HL-60 (cell line): ENCODE measurements around the gene SPNS3.

ENCODE experiments used
- DNase-seq, 2 experiments: peaks; one replicate each; pipeline ENCODE4 v3.0.0-alpha.2; 2010 to 2020; ENCODE audit warnings: low read depth in 1 of 2, low spot score in 1 of 2
- H3K27ac ChIP-seq: fragments of 250-450 bp; sonication (Bioruptor Pico); replicated peaks from 2 replicates; pipeline ENCODE4 v1.5.1; 2020; ENCODE audit warnings: mild to moderate bottlenecking, moderate library complexity
- H3K27me3 ChIP-seq: fragments of 250-450 bp; sonication (Bioruptor Pico); 2 replicates; pipeline ENCODE4 v1.5.1; 2021; ENCODE audit warnings: mild to moderate bottlenecking, moderate library complexity; ENCODE audit not compliant: insufficient read depth, poor library complexity, severe bottlenecking
- H3K4me3 ChIP-seq: replicated peaks from 2 replicates; pipeline ENCODE4 v1.5.1; 2011; ENCODE audit warnings: mild to moderate bottlenecking, control low read depth, low read length; ENCODE audit not compliant: insufficient read depth
- GABPA ChIP-seq: IDR thresholded peaks from 2 replicates; pipeline ENCODE4 v1.6.1; 2012; ENCODE audit warnings: low read depth
- POLR2AphosphoS5 ChIP-seq: IDR thresholded peaks from 2 replicates; pipeline ENCODE4 v1.6.1; 2012; ENCODE audit warnings: low read depth
- SPI1 ChIP-seq: IDR thresholded peaks from 2 replicates; pipeline ENCODE4 v1.6.1; 2012; ENCODE audit warnings: low read depth, mild to moderate bottlenecking, borderline replicate concordance
- TF ChIP-seq, protein P1 (sequence below): IDR thresholded peaks from 2 replicates; pipeline ENCODE4 v1.6.1; 2012; ENCODE audit warnings: low read depth; ENCODE audit not compliant: insufficient replicate concordance
- TF ChIP-seq, protein P2 (sequence below): IDR thresholded peaks from one replicate; pipeline ENCODE4 v1.5.1; 2011; ENCODE audit warnings: low read length, control low read depth, inconsistent platforms; ENCODE audit not compliant: insufficient read depth

SPNS3 gene

DNA sequence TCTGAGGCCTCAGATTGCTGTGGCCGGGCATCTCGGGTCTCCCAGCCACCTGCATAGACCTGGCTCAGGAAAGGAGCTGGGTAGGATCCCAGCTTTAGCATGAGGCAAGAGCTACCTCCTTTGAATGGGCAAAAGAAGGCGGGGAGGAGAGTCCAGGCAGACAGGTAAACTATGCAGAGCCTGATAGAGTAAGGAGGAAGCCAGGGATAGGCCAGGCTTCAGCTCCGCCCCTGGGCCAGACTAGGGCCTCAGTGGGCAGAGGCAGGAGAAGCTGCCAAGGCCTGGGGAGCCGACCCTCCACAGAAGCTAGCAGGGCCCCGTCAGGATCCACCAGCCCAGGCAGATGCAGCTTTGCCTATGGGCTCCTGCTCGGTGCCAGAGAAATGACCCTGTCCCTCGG is 44.7 kb upstream of the SPNS3 start:
- no peaks in the 10 kb centered on the region for H3K27me3 ChIP-seq
- no peak overlapping the region for H3K4me3 ChIP-seq
- DNase-seq = no peak
- TF ChIP-seq GABPA (no peak), POLR2AphosphoS5 (no peak), SPI1 (no peak)
- TF ChIP-seq, protein P1, sequence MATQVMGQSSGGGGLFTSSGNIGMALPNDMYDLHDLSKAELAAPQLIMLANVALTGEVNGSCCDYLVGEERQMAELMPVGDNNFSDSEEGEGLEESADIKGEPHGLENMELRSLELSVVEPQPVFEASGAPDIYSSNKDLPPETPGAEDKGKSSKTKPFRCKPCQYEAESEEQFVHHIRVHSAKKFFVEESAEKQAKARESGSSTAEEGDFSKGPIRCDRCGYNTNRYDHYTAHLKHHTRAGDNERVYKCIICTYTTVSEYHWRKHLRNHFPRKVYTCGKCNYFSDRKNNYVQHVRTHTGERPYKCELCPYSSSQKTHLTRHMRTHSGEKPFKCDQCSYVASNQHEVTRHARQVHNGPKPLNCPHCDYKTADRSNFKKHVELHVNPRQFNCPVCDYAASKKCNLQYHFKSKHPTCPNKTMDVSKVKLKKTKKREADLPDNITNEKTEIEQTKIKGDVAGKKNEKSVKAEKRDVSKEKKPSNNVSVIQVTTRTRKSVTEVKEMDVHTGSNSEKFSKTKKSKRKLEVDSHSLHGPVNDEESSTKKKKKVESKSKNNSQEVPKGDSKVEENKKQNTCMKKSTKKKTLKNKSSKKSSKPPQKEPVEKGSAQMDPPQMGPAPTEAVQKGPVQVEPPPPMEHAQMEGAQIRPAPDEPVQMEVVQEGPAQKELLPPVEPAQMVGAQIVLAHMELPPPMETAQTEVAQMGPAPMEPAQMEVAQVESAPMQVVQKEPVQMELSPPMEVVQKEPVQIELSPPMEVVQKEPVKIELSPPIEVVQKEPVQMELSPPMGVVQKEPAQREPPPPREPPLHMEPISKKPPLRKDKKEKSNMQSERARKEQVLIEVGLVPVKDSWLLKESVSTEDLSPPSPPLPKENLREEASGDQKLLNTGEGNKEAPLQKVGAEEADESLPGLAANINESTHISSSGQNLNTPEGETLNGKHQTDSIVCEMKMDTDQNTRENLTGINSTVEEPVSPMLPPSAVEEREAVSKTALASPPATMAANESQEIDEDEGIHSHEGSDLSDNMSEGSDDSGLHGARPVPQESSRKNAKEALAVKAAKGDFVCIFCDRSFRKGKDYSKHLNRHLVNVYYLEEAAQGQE = no peak
- TF ChIP-seq, protein P2, sequence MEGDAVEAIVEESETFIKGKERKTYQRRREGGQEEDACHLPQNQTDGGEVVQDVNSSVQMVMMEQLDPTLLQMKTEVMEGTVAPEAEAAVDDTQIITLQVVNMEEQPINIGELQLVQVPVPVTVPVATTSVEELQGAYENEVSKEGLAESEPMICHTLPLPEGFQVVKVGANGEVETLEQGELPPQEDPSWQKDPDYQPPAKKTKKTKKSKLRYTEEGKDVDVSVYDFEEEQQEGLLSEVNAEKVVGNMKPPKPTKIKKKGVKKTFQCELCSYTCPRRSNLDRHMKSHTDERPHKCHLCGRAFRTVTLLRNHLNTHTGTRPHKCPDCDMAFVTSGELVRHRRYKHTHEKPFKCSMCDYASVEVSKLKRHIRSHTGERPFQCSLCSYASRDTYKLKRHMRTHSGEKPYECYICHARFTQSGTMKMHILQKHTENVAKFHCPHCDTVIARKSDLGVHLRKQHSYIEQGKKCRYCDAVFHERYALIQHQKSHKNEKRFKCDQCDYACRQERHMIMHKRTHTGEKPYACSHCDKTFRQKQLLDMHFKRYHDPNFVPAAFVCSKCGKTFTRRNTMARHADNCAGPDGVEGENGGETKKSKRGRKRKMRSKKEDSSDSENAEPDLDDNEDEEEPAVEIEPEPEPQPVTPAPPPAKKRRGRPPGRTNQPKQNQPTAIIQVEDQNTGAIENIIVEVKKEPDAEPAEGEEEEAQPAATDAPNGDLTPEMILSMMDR = no peak
- H3K27ac ChIP-seq = no peak overlapping the region

DNA sequence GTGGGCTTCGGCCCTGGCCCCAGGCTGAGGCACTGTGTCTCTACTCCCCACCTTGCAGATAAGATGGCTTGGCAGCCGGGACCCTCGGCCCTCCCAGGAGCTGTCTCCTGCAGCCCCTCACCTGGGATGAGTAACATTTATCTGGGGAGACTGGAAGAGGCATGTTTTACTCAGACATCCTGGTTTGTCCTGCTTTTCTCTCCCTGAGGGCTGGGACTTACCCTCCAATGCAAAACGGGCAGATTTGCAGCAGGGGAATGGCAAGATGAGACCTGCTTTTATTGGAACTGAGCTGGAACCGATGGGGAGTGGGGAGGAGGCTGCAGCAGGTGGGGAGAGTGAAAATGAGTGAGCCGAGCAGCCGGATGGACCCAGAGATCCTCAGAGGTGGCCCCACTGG is 39.9 kb upstream of the SPNS3 start:
- H3K4me3 ChIP-seq = no peak overlapping the region
- TF ChIP-seq SPI1 = no peak
- TF ChIP-seq, protein P2 = no peak
- TF ChIP-seq, protein P1 = no peak
- TF ChIP-seq GABPA = no peak
- TF ChIP-seq POLR2AphosphoS5 = no peak
- H3K27me3 ChIP-seq = no peaks in the 10 kb centered on the region
- no peak for DNase-seq
- no peak overlapping the region for H3K27ac ChIP-seq

DNA sequence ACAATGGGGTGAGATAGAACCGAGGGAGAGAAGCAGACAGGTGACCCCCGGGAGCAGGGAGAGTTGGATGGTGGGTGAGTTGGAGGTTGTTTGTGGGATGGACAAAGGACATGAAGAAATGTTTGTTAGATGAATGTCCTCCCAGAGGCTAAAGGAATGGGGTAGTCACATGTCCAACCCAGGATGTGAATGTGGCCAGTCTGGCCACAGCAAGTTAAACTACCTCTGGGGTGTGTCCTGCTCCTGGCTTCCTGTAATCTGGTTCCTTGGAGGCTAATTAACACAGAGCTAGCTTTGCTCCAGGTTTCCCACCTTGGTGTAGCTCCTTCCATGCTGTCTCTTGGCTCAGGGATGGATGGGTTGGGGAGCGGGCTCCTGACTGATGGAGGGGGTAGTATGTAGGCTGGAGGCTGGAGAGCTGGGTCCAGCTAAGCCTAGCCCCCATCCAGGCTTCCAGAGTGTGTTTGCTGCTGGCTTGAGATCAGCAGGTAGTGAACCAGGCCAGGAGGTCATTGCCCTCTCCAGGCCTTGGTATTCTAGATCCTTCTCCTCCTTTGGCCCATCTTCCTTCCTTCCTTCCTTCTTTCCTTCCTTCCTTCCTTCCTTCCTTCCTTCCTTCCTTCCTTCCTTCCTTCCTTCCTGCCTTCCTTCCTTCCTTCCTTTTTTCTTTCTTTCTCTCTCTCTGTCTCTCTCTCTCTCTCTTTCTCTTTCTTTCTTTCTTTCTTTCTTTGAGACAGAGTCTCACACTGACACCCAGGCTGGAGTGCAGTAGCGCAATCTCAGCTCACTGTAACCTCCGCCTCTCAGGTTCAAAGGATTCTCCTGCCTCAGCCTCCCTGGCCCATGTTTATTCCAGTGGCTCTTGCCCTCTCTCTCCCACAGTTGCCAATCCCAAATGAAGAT is 39.3 kb upstream of the SPNS3 start:
- no peak for TF ChIP-seq GABPA
- TF ChIP-seq, protein P1 = no peak
- no peak for TF ChIP-seq SPI1
- no peak for TF ChIP-seq POLR2AphosphoS5
- TF ChIP-seq, protein P2 = no peak
- Histone ChIP-seq H3K27ac (no peak overlapping the region), H3K27me3 (no peaks in the 10 kb centered on the region), H3K4me3 (no peak overlapping the region)
- DNase-seq = no peak
